GF-D8 (cell line): ENCODE measurements around the gene TREML4.

Source experiments
- DNase-seq: peaks from one replicate; lab custom pipeline; 2025; lab: John Stamatoyannopoulos, UW

TREML4 gene

DNA sequence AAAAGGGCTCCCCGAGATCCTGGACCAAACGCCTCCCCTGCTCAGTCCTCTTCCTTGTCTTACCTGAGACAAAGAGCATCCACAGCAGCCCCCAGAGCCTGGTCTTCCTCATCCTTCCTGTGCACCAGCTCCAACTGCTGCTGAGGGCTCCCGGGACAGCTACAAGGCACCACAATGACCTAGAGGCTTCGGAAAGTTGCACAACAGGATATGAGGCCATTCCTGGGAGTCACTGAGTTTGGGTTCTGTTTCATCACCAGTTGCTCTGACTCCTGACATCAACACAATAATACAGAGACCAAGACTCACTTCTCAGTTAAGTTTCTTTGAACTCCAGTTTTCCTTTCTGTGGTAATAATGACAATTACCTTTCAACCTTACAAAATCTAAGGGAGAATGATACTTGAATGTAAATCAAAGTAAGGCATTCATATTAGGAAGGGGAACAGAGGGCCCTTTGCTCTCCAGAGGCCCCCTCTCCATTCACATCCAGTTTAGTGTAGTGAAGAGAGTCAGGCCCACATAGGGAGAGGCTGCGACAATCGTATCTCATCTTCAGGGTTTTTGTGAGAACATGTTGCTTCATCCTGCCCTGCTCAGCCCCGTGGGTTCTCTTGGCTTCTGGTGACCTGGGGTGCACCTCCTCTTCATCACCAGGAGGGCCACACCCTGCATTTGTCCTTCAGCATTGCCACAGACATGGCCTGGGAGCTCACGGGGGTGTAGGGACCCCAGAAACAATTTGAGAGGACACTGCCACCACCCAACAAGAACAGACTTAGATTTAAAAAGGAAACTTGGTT lies 58.6 kb downstream of the TREML4 start, which contains the start of gene TREM1:
Gene TREM1 (minus strand): TSS at position 139 of the 803 bp plus-strand sequence. CDS start 27 bp downstream, at position 112.
- peak; percentile 91 for DNase-seq

DNA sequence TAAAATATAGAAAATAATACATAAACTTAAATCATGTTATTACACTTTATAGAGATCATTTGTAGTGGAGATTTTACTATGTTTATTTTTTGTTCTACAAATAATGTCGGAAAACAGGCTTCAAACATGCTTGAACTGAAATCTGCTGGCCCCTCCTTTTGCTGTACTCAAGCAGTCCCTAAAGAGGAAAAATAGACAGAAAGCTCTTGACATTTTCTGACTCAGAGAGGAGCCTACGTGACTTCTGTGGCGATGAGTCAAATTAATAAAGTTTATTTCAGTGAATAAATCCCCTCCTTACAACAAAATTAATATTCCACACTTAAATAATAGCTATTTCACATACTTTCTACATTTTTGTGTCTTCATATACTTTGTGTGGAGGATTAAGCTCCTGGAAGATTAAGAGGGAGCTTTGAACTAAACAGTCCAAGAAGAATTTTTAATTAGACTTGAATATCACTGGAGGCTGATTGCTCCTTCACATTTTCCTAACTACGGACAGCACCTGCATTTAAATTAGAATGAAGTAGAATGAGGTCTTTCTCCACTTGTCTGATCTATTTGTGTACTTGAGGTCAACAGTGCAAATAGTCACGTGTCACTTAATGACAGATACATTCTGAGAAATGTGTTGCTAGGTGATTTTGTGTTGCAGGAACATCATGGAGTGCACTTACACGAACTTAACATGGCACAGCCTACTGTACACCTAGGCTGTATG lies 60.0 kb downstream of the TREML4 start:
- no peak for DNase-seq
